ENCODE measurements around the gene CYP3A4. TPM values are rescaled to one million over a fixed set of nuclear protein-coding genes. Genes with fewer than 3 reads are reported as not detected.

Gene CYP3A4
- total and polyA plus RNA-seq, 2 of the 8 experiments (the other 6 are each of a cell fraction or from before 2014, with no cell fraction given), result not detected

DNA sequence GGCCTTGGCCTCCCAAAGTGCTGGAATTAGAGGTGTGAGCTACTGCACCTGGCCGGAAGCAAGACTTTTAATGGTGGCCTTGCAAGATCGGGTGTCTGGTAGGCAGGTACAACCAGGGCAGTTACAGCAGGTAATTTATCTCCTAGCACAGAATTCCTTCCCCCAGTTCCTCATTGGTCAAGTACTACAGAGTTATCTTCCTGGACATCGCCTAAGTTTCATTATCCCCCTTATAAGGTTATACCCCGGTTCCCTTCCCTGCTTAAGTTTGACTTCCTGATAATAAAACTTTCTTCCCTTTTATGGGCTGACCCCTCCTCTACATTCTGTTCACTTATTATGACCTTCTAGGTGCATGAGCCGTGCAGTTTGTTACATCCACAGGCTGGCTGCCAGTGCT lies 24.8 kb upstream of the CYP3A4 start:
- Histone ChIP-seq H3K79me2 (ENCODE audit: control insufficient read depth in 1 of 2, insufficient read depth in 2 of 2, low read length in 2 of 2) (no peaks in the 10 kb centered on the region), H2BK15ac (ENCODE audit: low read length) (no peak overlapping the region), H3K27me3 (replicated peaks in 1 of 4; ENCODE audit: control insufficient read depth in 3 of 4, extremely low read depth in 1 of 4, insufficient read depth in 3 of 4, low read length in 3 of 4) (no peaks in the 10 kb centered on the region), H3K23ac (ENCODE audit: insufficient read length) (no peak overlapping the region), H3K56ac (replicated peaks; ENCODE audit: insufficient read length, low read depth, low read length) (no peak overlapping the region), H4K5ac (ENCODE audit: insufficient read length, low read depth, low read length) (no peak overlapping the region), H3K27ac (ENCODE audit: low read depth, low read length) (no peak overlapping the region), H3K9ac (replicated peaks in 1 of 4; ENCODE audit: extremely low read depth in 1 of 4, low read depth in 3 of 4, low read length in 3 of 4) (no peak overlapping the region), H4K91ac (replicated peaks; ENCODE audit: insufficient read length, low read length) (no peak overlapping the region), H2BK5ac (ENCODE audit: low read depth, low read length) (no peak overlapping the region), H3K14ac (ENCODE audit: insufficient read length) (no peak overlapping the region), H3K79me1 (ENCODE audit: low read depth, low read length) (no peaks in the 10 kb centered on the region), H3K9me3 (ENCODE audit: insufficient read depth in 2 of 2, low read depth in 1 of 2, low read length in 1 of 2) (peaks cover 4 to 13% of the 10 kb centered on the region in 2 experiments; a peak in 3 of 4 replicates), H4K20me1 (replicated peaks in 1 of 2; ENCODE audit: control insufficient read depth in 1 of 2, insufficient read depth in 2 of 2, low read length in 2 of 2) (no peaks in the 10 kb centered on the region), H2AK5ac (ENCODE audit: low read depth, low read length) (no peak overlapping the region), H3K36me3 (ENCODE audit: control insufficient read depth in 2 of 4, insufficient read depth in 4 of 4, low read length in 3 of 4) (no peaks in the 10 kb centered on the region), H3K4me2 (ENCODE audit: insufficient read depth in 1 of 2, low read depth in 2 of 2, low read length in 2 of 2) (no peak overlapping the region), H3K18ac (ENCODE audit: extremely low read depth, low read length) (no peak overlapping the region; the same call in 1 of the 2 replicates), H3K4me1 (replicated peaks in 1 of 4; ENCODE audit: control insufficient read depth in 3 of 4, insufficient read depth in 4 of 4, low read length in 3 of 4) (no peaks in the 10 kb centered on the region), H2AFZ (ENCODE audit: low read length) (no peak overlapping the region), H3K4ac (replicated peaks; ENCODE audit: insufficient read length, low read depth, low read length) (no peak overlapping the region), H3K4me3 (ENCODE audit: extremely low read depth in 1 of 4, insufficient read depth in 2 of 4, low read depth in 3 of 4, low read length in 4 of 4) (no peak overlapping the region), H4K8ac (ENCODE audit: extremely low read depth, insufficient read depth, low read length) (no peak overlapping the region), H3K23me2 (ENCODE audit: low read depth, low read length) (no peaks in the 10 kb centered on the region), H2BK20ac (ENCODE audit: low read length) (no peak overlapping the region), H2BK12ac (ENCODE audit: low read depth, low read length) (no peak overlapping the region), H2BK120ac (replicated peaks; ENCODE audit: low read depth, low read length) (no peak overlapping the region)
- CTCF ChIA-PET (ENCODE audit: partially characterized antibody), result no interaction called here
- FAIRE-seq (no peak), DNase-seq (ENCODE audit: low read depth in 1 of 2, low spot score in 2 of 2) (no peak)
- POLR2A ChIA-PET (ENCODE audit: partially characterized antibody), result no interaction called here
- 87% methylated on average over 5 of the region's 5 CpGs; no CpG with 5 or more reads in 1 of the 2 experiments for WGBS, 2 experiments (ENCODE audit: extremely low coverage in 1 of 2, insufficient coverage in 1 of 2, insufficient read length in 1 of 2, insufficient replicate concordance in 2 of 2, low coverage in 1 of 2, low lambda C conversion rate in 2 of 2, missing lambda C conversion rate in 1 of 2)
- TF ChIP-seq CHD2 (IDR thresholded peaks at IDR 0.05; ENCODE audit: low read length) (no peak), CBX8 (IDR thresholded peaks at IDR 0.05; ENCODE audit: borderline replicate concordance, low read depth, low read length) (no peak), RXRA (IDR thresholded peaks at IDR 0.05; ENCODE audit: insufficient read depth, low read depth, low read length) (no peak), SIX5 (IDR thresholded peaks at IDR 0.05; ENCODE audit: low read depth, low read length) (no peak)
